Activated T-helper 9 cell treated with anti-CD3 and anti-CD28 coated beads, Interleukin-2, amount 50 U/mL, for 16 hours (primary cell): ENCODE measurements around the gene AKR1C8.
"Not testable (repeated sequence)": the region's sequence is repeated elsewhere in the genome, so short reads cannot be mapped to it uniquely, and the experiment has no call there.

ENCODE experiments used
- DNase-seq: peaks from one replicate; pipeline ENCODE4 v3.0.0-alpha.2; 2020; ENCODE audit warnings: low read depth

Gene AKR1C8

DNA sequence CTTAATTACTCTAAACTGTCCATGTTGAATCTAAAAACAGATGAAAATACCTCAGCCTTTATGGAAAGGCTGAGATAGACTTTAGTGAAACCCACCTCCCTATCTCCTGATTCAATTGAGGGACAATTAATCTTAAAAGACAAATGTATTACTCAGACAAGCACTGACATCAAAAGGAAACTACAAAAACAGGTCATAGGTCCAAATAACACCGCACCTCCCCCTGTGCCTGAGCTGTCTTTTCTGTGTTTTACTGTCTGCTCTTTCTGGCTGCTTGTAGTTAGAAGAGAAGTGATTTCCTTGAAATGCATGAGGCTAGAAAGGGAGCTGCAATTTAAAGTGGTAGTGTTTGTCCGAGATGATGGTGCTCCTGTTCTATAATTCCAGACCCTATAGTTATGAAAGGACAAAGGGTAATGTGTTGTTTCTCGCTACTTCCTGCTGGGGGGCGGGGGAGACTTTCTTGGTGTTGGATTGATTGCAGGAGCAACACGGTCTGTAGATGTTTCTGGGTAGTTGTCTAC lies 16.0 kb downstream of the AKR1C8 start:
- DNase-seq = no peak

GRCh38 chr10:5165738-5166137 lies 19.2 kb downstream of the AKR1C8 start:
- no peak for DNase-seq

DNA sequence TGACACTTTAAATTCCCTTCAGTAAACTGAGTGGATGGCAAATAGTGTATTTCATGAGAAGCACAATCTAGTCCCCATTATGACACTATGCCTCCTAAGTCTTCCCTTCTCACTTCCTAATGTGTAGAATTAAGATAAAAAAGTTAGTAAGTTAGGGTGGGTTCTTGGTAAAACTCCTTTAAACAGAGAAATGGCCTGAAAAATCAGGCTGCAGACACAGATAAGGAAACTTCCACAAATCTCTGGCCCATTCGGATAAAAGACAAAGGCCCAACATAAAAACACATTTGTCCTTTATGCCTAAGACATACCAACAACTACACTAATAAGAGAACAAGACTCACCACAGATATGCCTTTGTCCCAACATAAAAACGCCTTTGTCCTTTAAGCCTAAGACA lies 21.5 kb downstream of the AKR1C8 start:
- DNase-seq = no peak

DNA sequence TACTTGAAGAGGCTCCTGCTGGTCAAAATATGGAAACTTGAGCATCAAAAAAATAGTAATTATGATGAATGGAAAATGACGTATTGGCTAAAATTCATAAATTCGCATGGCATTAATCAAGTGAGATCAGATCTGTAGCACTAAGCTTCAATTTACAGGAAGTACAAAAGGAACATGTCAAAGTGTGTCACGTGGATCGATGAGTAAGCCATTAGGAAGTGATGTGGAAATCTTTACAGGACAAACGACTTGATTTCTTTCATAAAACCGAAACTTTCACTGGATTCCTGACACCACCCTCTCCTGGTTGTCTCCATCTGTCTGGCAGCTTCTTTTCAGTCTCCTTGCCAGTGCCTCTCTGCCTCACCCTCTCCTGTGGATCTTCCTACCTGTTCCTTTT lies 25.8 kb downstream of the AKR1C8 start:
- no peak for DNase-seq

DNA sequence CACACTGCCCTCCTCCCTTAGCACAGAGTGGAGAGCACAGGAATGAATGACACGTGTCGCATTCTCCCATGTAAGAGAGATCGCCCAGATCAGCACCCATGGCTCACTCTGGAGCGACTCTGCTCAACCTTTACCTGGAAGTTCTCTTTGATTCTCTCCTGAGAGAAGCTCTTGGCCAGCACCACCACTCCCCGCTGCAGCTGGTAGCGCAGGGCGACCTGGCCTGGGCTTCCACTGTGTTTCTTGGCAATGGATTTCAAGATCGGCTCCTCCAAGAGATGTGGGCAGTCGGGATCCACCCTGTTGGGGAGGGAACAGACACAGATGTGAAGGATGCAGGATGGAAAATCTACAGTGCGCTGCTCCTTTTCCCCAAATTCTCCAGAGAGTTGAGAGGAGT lies 27.4 kb downstream of the AKR1C8 start:
- DNase-seq = no peak

- DNase-seq = no peak
Measured at GRCh38 chr10:5155951-5156350, 29.0 kb downstream of the AKR1C8 start.

DNA sequence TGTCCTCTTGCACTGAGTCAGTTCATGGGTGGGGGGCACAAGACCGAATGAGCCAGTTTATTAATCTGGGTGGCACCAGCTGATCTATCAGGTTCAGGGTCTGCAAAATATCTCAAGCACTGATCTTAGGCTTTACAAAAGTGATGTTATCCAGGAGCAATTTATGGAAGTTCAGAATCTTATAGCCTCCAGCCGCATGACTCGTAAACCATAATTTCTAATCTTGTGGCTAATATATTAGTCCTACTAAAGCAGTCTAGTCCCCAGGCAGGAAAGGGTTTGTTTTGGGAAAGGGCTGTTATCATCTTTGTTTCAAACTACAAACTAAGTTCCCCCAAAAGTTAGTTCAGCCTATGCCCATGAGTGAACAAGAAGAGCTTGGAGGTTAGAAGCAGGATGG lies 33.9 kb downstream of the AKR1C8 start:
- DNase-seq = no peak

DNA sequence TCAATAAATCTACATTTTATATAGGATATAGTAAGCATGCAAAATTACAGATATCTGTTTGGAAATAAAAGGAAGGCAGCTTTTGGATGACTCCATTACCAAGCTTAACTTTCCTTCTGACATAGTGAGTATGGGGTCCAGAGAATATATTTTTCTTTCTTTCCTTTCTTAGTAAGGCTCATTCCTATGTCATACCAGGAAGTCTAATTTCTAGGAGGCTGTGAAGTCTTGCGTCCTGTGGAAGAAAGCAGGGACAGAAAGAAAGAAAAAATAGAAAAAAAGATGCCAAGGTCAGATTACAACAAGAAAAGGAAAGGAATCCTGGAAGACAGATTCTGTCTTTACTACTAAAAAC lies 36.3 kb downstream of the AKR1C8 start:
- no peak for DNase-seq

DNA sequence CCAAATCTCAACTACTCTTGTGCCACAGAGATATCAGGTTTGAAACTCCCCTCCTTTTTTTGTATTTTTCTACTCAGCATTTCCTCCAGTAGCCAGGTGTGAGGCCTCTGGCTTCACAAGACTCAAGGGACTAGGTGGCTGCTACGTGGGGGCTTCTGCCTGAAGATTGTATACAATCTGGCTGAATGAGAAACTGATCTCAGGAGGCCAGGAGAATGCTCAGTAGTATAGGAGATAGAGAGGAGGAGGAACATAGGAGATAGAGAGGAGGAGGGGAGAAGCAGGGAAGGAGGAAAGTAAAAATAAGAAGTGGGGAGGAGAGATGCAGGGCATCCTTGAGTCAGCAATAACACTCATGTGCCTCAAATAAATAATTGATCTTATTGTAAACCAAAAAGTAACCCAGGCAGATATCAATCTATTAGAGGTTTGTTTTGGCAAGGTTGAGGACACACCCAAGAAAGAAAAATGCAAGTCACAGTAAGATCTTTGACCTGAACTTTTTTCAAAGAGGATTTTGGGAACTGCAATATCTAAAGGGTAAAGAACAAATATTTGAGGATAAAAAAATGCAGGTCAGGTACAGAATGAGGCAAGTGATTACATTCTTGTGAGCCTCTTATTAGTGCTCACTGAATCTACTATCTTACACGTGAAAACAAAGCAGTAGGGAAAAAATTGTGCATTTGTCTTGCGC lies 36.8 kb downstream of the AKR1C8 start:
- DNase-seq = no peak

- no peak for DNase-seq
Measured at GRCh38 chr10:5147255-5147980, 37.5 kb downstream of the AKR1C8 start.

- DNase-seq = no peak
Measured at GRCh38 chr10:5146920-5147254, 38.1 kb downstream of the AKR1C8 start.

DNA sequence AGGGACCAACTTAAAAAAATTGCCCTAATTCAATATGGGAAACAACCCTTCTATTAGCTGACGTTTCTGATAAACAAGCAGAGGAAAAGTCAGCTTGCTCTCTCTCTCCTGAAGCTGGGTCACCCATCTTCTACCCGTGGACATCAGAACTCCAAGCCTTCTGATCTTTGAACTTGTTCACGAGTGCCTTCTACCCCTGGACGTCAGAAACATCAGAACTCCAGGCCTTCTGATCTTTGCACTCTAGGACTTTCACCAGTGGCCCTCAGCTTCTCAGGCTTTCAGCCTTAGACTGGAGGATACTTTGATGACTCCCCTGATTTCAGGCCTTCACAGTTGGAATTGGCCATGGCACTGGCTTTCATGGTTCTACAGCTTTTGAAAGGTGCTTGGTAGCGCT lies 41.8 kb downstream of the AKR1C8 start:
- DNase-seq = no peak

- no peak for DNase-seq
Measured at GRCh38 chr10:5142199-5142598, 42.8 kb downstream of the AKR1C8 start.

- DNase-seq = not testable (repeated sequence)
Measured at GRCh38 chr10:5137699-5138098, 47.3 kb downstream of the AKR1C8 start.

- no peak for DNase-seq
Measured at GRCh38 chr10:5136468-5137087, 48.4 kb downstream of the AKR1C8 start.

- DNase-seq = no peak
Measured at GRCh38 chr10:5135581-5135980, 49.4 kb downstream of the AKR1C8 start.

DNA sequence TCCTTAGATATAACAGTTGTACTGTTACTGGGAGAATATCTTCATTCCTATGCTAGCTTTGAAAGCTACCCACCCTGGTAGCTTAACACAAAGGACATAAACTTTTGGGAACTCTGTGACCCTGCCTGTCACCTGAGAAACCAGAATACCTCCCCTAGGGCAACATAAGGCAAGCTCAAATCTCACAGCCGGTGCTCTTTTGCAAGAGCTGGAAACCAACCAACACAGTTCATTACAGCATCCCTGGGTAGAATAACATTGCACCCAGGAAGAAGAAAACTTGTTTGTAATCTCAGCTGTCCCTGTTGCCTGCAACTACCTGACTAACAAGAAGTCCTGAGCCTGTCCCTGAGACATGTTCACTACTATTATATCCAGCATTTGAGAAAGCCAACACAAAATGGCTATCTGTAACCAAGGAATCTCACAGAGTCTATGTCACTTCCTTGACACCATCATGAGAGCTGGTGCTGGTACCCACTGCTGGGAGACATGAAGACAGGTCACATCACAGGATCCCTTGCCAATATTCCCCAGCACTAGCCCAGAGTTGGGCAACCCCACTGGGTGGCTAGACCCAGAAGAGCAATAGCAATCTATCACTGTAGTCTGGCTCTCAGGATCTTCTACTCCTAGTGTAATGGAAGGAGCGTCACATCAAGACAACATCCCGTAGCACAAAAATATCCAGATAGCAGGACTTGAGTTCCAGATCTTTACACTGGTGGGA lies 59.5 kb downstream of the AKR1C8 start:
- DNase-seq = no peak

- no peak for DNase-seq
Measured at GRCh38 chr10:5123886-5124285, 61.1 kb downstream of the AKR1C8 start.

DNA sequence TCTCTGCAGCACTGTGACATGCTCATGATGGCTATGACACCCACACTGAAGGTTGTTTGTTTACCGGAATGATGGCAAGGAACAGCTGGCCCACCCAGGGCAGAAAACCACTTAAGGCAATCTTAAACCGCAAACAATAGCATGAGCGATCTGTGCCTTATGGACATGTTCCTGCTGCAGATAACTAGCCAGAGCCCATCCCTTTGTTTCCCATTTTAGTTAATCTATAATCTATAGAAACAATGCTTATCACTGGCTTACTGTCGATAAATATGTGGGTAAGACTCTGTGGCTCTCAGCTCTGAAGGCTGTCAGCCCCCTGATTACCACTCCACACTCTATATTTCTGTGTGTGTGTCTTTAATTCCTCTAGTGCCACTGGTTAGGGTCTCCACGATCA lies 65.0 kb downstream of the AKR1C8 start:
- DNase-seq = not testable (repeated sequence)

- no peak for DNase-seq
Measured at GRCh38 chr10:5117026-5117425, 67.9 kb downstream of the AKR1C8 start.

- no peak for DNase-seq
Measured at GRCh38 chr10:5116621-5117020, 68.3 kb downstream of the AKR1C8 start.

GRCh38 chr10:5109861-5110260 lies 75.1 kb downstream of the AKR1C8 start:
- DNase-seq = not testable (repeated sequence)
